NB4 (cell line): ENCODE data around the gene DLG5.

Source experiments
- POLR2A ChIP-seq: IDR thresholded peaks from 2 replicates; pipeline ENCODE4 v1.6.1; 2011; ENCODE audit warnings: mild to moderate bottlenecking; ENCODE audit not compliant: insufficient read length; ENCODE audit errors: extremely low read depth
- TF ChIP-seq, protein P1 (sequence below): IDR thresholded peaks from one replicate; pipeline ENCODE4 v1.5.1; 2012; ENCODE audit warnings: low read depth, low read length
- TF ChIP-seq, protein P2 (sequence below): IDR thresholded peaks from 2 replicates; pipeline ENCODE4 v1.6.1; 2011; ENCODE audit warnings: low read depth, low read length

DNA sequence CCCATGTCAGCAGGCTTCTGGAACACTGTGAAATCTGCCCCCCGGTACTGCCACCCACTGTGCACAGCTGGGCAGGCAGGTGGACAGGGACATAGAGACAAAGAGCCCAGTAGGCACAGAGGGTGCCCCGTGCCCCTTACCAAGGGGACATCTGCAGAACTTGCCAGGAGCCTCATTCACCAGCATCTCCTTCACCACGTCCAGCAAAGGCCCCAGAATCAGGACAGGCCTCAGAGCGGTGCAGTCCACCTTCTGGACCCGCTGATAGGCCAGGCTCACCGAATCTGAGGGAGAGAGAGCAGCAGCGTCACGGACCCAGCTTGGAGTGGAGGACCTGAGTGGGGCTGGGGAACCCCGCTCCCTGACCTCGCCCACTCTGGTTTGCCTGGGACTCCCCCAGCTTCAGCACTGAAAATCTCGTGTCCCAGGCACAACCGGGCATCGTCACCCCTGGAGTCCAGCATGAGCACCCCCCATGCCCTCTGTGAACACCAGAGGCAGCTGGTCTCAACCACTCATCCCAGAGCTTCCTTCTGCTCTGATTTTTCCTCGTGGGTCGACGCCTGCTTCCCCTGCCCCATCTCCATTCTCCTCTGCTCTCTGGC lies 130.1 kb downstream of the DLG5 start:
- no peak for TF ChIP-seq POLR2A
- TF ChIP-seq, protein P1, sequence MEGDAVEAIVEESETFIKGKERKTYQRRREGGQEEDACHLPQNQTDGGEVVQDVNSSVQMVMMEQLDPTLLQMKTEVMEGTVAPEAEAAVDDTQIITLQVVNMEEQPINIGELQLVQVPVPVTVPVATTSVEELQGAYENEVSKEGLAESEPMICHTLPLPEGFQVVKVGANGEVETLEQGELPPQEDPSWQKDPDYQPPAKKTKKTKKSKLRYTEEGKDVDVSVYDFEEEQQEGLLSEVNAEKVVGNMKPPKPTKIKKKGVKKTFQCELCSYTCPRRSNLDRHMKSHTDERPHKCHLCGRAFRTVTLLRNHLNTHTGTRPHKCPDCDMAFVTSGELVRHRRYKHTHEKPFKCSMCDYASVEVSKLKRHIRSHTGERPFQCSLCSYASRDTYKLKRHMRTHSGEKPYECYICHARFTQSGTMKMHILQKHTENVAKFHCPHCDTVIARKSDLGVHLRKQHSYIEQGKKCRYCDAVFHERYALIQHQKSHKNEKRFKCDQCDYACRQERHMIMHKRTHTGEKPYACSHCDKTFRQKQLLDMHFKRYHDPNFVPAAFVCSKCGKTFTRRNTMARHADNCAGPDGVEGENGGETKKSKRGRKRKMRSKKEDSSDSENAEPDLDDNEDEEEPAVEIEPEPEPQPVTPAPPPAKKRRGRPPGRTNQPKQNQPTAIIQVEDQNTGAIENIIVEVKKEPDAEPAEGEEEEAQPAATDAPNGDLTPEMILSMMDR, result no peak
- TF ChIP-seq, protein P2, sequence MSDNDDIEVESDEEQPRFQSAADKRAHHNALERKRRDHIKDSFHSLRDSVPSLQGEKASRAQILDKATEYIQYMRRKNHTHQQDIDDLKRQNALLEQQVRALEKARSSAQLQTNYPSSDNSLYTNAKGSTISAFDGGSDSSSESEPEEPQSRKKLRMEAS, result no peak
